Activated T-helper 2 cell treated with anti-CD3 and anti-CD28 coated beads, Interferon-gamma antibody, Interleukin-2, Interleukin-4, amounts not matched to agents 10 μg/mL and 5 μg/mL and 100 μg/mL, durations not matched to agents 14 hours and 24 hours and 36 hours (primary cell): ENCODE data around the gene TUBGCP2. TPM values are rescaled to one million over a fixed set of nuclear protein-coding genes. Genes with fewer than 3 reads are reported as not detected.

Source experiments
- DNase-seq: peaks from one replicate; pipeline ENCODE4 v3.0.0; 2021; ENCODE audit warnings: low spot score
- H3K27ac Mint-ChIP-seq: one replicate; pipeline ENCODE4 v1.8.0; 2021; ENCODE audit warnings: mixed read lengths
- H3K27me3 Mint-ChIP-seq: one replicate; pipeline ENCODE4 v1.8.0; 2021; ENCODE audit warnings: low read depth, mixed read lengths
- H3K36me3 Mint-ChIP-seq: one replicate; pipeline ENCODE4 v1.8.0; 2021; ENCODE audit warnings: low read depth, mixed read lengths
- H3K4me1 Mint-ChIP-seq: one replicate; pipeline ENCODE4 v1.8.0; 2021; ENCODE audit warnings: low read depth, mixed read lengths
- H3K4me3 Mint-ChIP-seq: one replicate; pipeline ENCODE4 v1.8.0; 2021; ENCODE audit warnings: low read depth, mild to moderate bottlenecking, moderate library complexity, mixed read lengths
- H3K9me3 Mint-ChIP-seq: one replicate; pipeline ENCODE4 v1.8.0; 2021; ENCODE audit warnings: mixed read lengths
- intact Hi-C: fragments of 100-400 bp; cut with micrococcal nuclease; formaldehyde crosslinking; loops from one replicate; pipeline ENCODE4 v1.15.1; 2023
- total RNA-seq: library from RNA; stranded (reverse); gene quantifications from 2 replicates; pipeline ENCODE4 v1.2.3, GENCODE V29; 2022

The TUBGCP2 gene
- total RNA-seq, 1 donor from 2014 or later = 60.4 TPM

DNA sequence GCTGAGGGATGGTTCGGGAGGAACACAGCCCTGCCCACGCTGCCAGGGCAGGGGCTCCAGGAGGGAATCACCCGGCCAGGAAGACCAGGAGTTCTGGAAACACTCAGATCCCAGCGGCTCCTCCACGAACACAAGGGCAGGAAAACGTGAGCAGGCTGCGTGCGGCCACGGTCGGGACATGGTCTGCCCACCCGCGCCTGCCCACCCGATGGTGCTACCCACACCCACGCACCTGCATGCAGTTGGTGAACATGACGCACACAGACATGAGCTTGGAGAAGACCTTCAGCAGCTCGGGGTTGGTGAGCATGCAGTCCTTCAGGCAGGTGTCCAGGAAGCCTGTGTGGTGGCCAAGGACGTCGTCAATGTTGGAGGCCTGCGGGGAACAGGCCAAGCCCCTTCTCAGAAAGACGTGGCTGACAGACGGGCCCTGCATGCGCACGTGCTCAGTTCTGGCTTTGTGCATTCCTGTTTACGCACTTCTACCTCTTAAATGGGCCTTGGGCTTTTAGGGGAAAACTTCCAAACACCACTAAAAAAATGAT is 25.8 kb downstream of the TUBGCP2 start:
- H3K27ac Mint-ChIP-seq = no peak overlapping the region
- H3K4me3 Mint-ChIP-seq = no peak overlapping the region
- peaks cover 13% of the 10 kb centered on the region for H3K4me1 Mint-ChIP-seq

DNA sequence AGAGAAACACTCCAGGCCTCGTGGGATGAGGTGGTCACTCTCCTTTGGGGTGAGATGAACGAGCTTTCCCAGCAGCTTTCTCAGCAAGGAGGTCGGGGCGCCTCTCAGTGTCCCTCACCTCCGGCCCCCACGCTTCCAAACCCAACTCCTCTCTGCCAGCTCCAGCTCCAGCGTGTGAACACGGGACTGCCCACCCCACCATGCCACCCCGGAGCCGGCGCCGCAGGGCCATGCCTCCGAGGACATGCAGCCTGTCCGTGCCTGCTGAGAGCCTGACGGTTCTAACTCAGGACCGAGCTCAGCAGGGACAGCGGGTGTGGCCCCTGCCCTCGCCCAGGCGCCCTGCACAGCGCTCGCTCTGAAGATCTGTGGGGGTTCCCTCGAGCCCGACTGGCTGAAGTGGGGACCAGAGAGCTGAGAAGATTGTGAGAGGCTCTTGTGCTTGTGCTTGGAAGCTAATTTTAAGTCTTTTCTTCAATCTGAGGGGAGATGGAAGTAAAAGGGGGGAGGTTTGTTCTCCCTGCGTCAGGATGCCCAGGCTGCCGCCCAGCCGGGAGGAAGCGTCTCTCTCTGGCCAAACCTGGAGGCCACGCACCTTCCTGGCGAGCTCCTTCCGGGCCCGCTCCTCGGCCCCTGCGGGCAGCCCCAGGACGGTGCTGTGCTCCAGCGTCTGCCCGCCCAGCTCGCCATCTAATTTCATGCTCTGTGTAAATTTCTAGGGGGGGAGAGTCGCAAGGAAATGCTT is 26.9 kb downstream of the TUBGCP2 start:
- intact Hi-C loops = no loop called here
- DNase-seq = no peak
- Mint-ChIP-seq H3K4me1 (peaks cover 15% of the 10 kb centered on the region), H3K9me3 (no peaks in the 10 kb centered on the region), H3K4me3 (no peak overlapping the region), H3K27me3 (no peaks in the 10 kb centered on the region), H3K36me3 (peaks cover 48% of the 10 kb centered on the region), H3K27ac (no peak overlapping the region)

More for the DNA sequence above, 25.8 kb downstream of the TUBGCP2 start:
- H3K27me3 Mint-ChIP-seq = no peaks in the 10 kb centered on the region
- no peaks in the 10 kb centered on the region for H3K9me3 Mint-ChIP-seq
- no peak for DNase-seq
- H3K36me3 Mint-ChIP-seq = peaks cover 55% of the 10 kb centered on the region
- intact Hi-C loops = no loop called here

DNA sequence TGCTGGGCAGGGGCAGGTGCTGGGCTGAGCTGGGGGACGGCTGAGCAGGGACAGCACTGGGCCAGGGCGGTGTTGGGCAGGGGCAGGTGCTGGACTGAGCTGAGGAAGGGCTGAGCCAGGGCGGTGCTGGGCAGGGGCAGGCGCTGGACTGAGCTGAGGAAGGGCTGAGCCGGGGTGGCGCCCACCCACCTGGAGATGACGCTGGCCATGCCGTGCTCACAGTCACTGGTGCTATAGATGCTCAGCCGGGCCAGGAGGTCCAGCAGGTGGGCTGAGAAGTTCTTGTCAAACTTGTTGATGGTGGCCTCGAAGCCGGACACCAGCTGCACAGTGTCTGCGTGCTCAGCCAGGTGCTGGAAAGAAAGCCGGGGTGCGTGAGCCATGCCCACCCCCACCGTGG is 27.6 kb downstream of the TUBGCP2 start:
- no peaks in the 10 kb centered on the region for H3K9me3 Mint-ChIP-seq
- intact Hi-C loops = no loop called here
- no peak overlapping the region for H3K27ac Mint-ChIP-seq
- H3K4me1 Mint-ChIP-seq = peaks cover 15% of the 10 kb centered on the region
- H3K27me3 Mint-ChIP-seq = no peaks in the 10 kb centered on the region
- peaks cover 41% of the 10 kb centered on the region for H3K36me3 Mint-ChIP-seq
- no peak for DNase-seq
- no peak overlapping the region for H3K4me3 Mint-ChIP-seq

- peaks cover 41% of the 10 kb centered on the region for H3K36me3 Mint-ChIP-seq
- H3K9me3 Mint-ChIP-seq = no peaks in the 10 kb centered on the region
- H3K27me3 Mint-ChIP-seq = no peaks in the 10 kb centered on the region
- H3K4me1 Mint-ChIP-seq = peaks cover 15% of the 10 kb centered on the region
- no peak for DNase-seq
- intact Hi-C loops = no loop called here
- H3K4me3 Mint-ChIP-seq = no peak overlapping the region
- H3K27ac Mint-ChIP-seq = no peak overlapping the region
These were observed 28.1 kb downstream of the TUBGCP2 start for GRCh38 chr10:133280391-133281059.

- H3K36me3 Mint-ChIP-seq = peaks cover 43% of the 10 kb centered on the region
- no peaks in the 10 kb centered on the region for H3K9me3 Mint-ChIP-seq
- H3K27me3 Mint-ChIP-seq = no peaks in the 10 kb centered on the region
- no peak overlapping the region for H3K27ac Mint-ChIP-seq
- intact Hi-C loops = no loop called here
- no peak for DNase-seq
- H3K4me1 Mint-ChIP-seq = peaks cover 18% of the 10 kb centered on the region
- no peak overlapping the region for H3K4me3 Mint-ChIP-seq
These were observed 29.1 kb downstream of the TUBGCP2 start for GRCh38 chr10:133279326-133280226.

DNA sequence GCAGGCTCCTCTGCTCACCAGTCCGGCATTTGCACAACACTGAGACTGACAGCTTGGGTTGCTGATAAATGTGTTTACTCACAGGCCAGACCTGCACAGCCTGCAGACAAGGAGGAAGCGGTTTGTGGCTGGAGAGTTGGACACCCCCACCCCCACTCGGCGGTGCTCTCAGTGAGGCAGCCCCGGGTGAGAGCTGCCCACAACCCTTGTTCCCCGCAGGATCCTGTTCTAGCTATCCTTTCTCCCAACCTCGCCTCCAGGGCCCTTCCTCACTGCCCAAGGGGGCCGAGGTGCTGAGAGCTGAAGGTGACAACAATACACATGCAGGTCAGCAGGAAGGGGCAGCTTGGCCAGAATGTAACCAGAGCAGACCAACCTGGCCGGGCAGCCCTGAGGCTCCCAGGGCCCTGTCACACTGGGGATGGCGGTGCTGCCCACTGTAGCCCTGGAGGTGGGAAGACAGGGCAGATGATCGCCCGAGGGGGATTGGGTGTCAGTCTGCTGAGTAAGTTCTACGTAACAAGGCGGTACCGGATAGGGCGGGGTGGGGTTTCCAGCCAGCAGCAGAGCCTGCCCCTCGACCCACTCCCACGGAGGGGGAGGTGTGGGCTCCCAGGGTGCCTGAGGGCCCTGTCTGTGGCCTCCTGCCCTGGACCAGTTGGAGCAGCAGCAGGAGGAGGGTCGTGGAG is 30.0 kb downstream of the TUBGCP2 start:
- intact Hi-C loops = no loop called here
- Mint-ChIP-seq H3K4me3 (peak overlapping the region; percentile 79), H3K4me1 (peaks cover 18% of the 10 kb centered on the region), H3K9me3 (no peaks in the 10 kb centered on the region), H3K36me3 (peaks cover 38% of the 10 kb centered on the region), H3K27ac (peak overlapping the region; percentile 69), H3K27me3 (no peaks in the 10 kb centered on the region)
- DNase-seq = peak; percentile 59

DNA sequence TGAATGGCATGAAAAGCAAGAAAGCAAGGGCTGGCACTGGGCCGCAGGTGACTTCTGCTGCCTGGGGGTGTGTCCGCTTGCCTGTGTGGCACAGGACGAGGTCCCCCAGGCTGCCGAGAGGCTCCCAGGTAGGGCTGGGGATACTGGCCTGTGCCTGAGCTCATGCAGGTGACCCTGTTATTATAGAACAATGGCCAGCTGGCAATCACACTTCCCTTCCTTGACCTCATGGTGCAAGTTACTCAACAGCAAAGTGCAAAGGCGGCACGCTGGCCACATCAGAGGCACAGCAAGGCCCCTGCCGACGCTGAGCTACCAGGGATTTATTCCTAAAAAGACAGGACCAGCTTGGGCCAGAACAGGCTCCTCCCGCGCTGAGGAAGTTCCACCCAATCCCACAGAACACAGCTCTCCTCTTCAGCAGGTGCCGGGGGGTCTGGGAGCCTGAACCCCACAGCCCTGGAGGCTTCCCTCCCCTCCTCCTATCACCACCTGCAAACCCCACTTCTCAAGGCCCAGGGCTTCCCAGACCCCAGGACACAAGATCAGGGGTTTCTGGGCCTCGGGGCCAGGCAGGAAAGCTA is 30.6 kb downstream of the TUBGCP2 start:
- intact Hi-C loops = no loop called here
- Mint-ChIP-seq H3K36me3 (peaks cover 35% of the 10 kb centered on the region), H3K4me3 (peak overlapping the region; percentile 79), H3K27ac (peak overlapping the region; percentile 69), H3K4me1 (peaks cover 18% of the 10 kb centered on the region), H3K9me3 (no peaks in the 10 kb centered on the region), H3K27me3 (no peaks in the 10 kb centered on the region)
- DNase-seq = no peak

DNA sequence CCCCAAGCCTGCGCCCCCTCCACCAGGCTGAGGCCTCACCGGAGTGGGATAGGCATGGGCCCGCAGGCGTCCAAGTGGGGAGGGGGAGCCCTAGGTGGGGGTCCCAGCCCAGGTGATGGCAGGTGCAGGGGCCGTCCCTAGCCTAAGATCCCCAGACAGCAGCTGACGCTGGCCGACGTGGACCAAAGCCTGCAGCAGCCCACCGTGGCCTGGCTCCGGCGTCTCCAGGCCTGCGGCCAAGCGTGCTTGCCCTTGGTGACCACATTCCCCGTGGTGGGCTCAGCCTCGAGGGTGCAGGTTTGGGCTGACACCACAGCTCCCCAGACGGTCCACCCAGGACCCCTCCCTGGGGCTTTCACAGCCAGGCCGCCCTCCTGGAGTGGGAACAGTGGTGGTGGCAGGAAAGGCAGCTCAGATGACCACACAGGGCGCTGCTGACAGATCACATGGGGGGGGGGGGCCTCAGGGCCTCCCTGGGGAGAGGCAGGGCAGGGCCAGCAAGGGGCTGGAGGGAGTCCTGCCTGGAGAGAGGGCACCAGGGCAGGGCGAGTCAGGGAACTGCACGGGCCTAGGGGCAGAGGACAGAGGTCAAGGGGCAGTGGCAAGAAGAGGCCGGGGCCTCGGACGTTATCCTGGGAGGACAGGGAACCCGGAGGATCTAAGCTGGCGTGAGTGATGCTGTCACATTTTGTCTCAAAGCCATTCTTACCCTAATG is 31.2 kb downstream of the TUBGCP2 start:
- Mint-ChIP-seq H3K36me3 (peaks cover 36% of the 10 kb centered on the region), H3K9me3 (no peaks in the 10 kb centered on the region), H3K27ac (no peak overlapping the region), H3K27me3 (no peaks in the 10 kb centered on the region), H3K4me1 (peaks cover 18% of the 10 kb centered on the region), H3K4me3 (peak overlapping the region; percentile 79)
- intact Hi-C loops = no loop called here
- DNase-seq = no peak

GRCh38 chr10:133276435-133277201 is 32.1 kb downstream of the TUBGCP2 start, which contains the start of gene ADAM8:
Gene ADAM8 (minus strand): TSS chr10:133276868. CDS start chr10:133276817, 51 bp downstream.
- peak within 1 kb of the TSS; percentile 84 for H3K27ac Mint-ChIP-seq
- H3K4me3 Mint-ChIP-seq = peak within 1 kb of the TSS; percentile 91
- peaks cover 18% of the 10 kb centered on the region for H3K4me1 Mint-ChIP-seq

GRCh38 chr10:133276100-133276434 is 32.6 kb downstream of the TUBGCP2 start:
- Mint-ChIP-seq H3K4me3 (peak overlapping the region; percentile 91), H3K36me3 (peaks cover 36% of the 10 kb centered on the region), H3K27me3 (no peaks in the 10 kb centered on the region), H3K9me3 (no peaks in the 10 kb centered on the region), H3K4me1 (peaks cover 18% of the 10 kb centered on the region), H3K27ac (peak overlapping the region; percentile 84)
- no peak for DNase-seq
- intact Hi-C loops = loop anchor here (1.0 kb wide), 1 partner anchor 113 kb away; no protein-coding TSS in a partner anchor

More at GRCh38 chr10:133276435-133277201, 32.1 kb downstream of the TUBGCP2 start, which contains the start of gene ADAM8:
- peaks cover 36% of the 10 kb centered on the region for H3K36me3 Mint-ChIP-seq
- H3K9me3 Mint-ChIP-seq = no peaks in the 10 kb centered on the region
- intact Hi-C loops = loop anchor here (1.0 kb wide), 1 partner anchor 113 kb away; no protein-coding TSS in a partner anchor
- H3K27me3 Mint-ChIP-seq = no peaks in the 10 kb centered on the region
- DNase-seq = peak; percentile 66
